GM19351 (cell line): Measurements from ENCODE around the gene BNC1.
A peak's percentile ranks its signal among the peaks of the same experiment; 100 is the strongest.
"Not testable (repeated sequence)": the region's sequence is repeated elsewhere in the genome, so short reads cannot be mapped to it uniquely, and the experiment has no call there.

Experiments used
- ATAC-seq: cut with Tn5 transposase; IDR thresholded peaks from one replicate; pipeline ENCODE4 v1.9.1; 2021; ENCODE audit warnings: mild to moderate bottlenecking, moderate library complexity; ENCODE audit not compliant: unreplicated experiment

BNC1 gene

GRCh38 chr15:83262181-83262580 is 22.3 kb downstream of the BNC1 start:
- ATAC-seq, result not testable (repeated sequence)

- no peak for ATAC-seq
These were observed 33.7 kb downstream of the BNC1 start for GRCh38 chr15:83250781-83251180.

DNA sequence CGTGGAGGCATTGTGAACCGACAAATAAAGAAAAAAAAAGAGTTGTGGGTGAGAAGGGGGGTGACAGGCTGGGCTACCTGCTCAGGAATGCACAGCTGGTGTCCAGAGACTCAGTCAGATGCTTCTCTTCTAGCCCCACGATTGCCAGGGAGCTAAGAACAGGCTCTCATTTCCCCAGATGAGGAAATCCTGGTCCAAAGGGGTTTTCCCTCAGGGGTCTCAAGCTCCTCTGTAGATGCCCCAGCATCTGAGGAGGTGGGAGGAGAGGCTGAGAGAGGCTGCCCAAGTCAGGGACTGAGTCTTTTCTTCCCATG is 35.5 kb downstream of the BNC1 start:
- ATAC-seq, result no peak

- no peak for ATAC-seq
These were observed 36.1 kb downstream of the BNC1 start for GRCh38 chr15:83248151-83249029.

DNA sequence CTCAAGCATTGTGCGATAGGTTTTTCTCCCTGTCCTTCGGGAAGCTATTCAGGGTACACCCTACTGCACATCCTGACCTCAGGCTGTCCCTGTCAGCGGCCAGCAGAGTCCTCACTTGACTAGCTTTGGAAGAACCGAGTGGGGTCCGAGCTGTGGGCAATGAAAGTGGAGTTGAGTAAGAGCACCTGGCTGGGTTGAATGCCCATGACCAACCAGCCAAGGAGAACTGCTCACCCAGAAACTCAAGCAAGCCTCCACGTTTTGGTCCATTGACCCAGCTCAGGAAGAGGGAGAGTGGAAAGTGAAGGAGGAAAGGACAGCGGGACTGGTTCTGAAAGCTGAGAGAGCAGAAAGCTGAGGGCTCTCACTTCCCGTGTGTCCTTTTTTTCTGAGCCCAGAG is 40.8 kb downstream of the BNC1 start:
- no peak for ATAC-seq

DNA sequence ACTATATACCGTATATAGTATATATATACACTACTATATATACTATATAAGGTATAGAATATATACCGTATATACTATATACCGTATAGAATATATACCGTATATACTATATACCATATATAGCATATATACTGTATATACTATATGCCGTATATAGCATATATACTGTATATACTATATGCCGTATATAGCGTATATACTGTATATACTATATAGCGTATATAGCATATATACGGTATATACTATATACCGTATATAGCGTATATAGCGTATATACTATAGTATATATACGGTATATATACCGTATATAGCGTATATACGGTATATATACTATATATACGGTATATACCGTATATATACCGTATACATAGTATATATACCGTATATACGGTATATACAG is 54.2 kb downstream of the BNC1 start:
- ATAC-seq, result no peak

DNA sequence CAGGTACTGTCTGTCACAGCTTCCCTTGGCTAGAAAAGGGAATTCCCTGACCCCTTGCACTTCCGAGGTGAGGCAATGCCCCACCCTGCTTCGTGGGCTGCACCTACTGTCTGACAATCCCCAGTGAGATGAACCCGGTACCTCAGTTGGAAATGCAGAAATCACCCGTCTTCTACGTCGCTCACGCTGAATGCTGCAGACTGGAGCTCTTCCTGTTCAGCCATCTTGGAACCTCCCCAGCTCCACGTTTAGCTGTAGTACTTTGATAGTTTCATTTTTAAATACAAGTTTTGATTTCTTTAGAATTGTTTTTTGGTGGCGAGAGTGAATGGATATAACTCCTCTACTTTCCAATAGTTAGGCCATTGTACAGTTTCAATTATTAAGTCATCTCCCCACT is 59.0 kb downstream of the BNC1 start:
- ATAC-seq, result no peak

- ATAC-seq, result not testable (repeated sequence)
These were observed 62.7 kb downstream of the BNC1 start for GRCh38 chr15:83221781-83222180.

GRCh38 chr15:83219026-83219425 is 65.4 kb downstream of the BNC1 start:
- no peak for ATAC-seq

DNA sequence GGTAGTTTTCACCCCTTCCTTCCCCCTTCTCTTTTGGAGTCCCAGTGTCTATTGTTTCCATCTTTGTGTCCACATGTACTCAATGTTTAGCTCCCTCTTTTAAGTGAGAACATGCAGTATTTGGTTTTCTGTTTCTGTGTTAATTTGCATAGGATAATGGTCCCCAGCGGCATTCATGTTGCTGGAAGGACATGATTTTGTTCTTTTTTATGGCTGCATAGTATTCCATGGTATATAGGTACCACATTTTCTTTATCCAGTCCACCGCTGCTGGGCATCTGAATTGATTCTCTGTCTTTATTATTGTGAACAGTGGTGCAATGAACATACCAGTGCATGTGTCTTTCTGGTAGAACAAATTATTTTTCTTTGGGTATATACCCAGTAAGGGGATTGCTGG is 69.2 kb downstream of the BNC1 start:
- no peak for ATAC-seq

- ATAC-seq, result no peak
These were observed 73.8 kb downstream of the BNC1 start for GRCh38 chr15:83210619-83211018.

GRCh38 chr15:83209333-83209732 is 75.1 kb downstream of the BNC1 start:
- no peak for ATAC-seq

DNA sequence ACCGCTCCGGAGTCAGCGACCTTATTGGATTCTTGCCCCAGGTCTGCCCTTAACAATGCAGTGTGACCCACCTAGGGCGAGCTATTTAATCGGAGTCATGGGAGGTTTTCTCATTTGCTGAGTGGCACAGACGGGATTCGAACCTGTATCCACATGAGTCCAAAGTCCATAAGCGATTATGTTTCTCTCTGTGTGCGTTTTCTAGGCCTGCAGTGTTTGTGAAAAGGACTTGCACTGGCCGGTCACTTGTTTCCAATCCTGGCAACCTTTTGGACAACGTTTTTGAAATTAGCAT is 76.2 kb downstream of the BNC1 start:
- no peak for ATAC-seq

- peak; percentile 41 for ATAC-seq
These were observed 76.7 kb downstream of the BNC1 start, which contains the start of gene HDGFL3 for GRCh38 chr15:83207660-83208366. TSS of gene HDGFL3 (minus strand) at chr15:83207823. CDS start at chr15:83207414, 409 bp downstream.

DNA sequence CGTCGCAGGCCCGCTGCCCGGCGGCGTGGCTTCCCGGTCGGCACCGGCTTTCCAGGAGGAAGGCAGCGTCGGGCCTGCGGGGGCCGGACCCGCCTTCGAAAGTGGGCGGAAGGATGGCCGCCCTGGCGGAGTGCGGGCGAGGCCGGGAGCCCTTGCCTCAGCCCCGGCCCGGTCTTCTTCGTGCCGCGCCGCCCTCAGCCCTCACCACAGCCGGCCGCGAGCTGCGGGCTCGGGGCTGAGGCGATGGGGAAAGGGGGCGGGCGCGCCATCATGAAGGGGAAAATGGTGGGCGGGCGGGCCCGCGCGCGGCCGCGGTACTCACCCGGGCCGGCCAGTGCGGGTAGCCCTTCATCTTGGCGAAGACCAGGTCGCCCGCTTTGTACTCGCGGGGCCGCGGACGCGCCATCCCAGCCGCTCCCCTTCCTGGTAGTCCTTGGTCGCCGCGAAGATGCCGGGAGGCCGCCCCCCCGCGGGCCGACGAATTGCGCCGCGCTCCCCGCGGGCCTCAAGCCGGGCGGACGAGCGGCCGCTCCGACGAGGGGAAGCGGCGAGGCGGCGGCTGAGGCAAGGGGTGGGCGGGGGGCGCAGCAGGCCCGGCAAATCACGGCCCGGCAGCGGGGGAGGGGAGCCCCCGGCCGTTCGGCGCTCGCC is 77.3 kb downstream of the BNC1 start:
- peak; percentile 31 for ATAC-seq

GRCh38 chr15:83206526-83207008 is 77.9 kb downstream of the BNC1 start:
- ATAC-seq, result no peak
